Stimulated activated CD4-positive, alpha-beta T cell treated with anti-CD3 and anti-CD28 coated beads, Interleukin-1b, Interleukin-23, amount 100 ng/mL, for 4 hours (primary cell): ENCODE data around the gene LRP4.

ENCODE experiments used
- DNase-seq, 2 donors: peaks; one replicate each; pipeline ENCODE4 v3.0.0-alpha.2; 2020; ENCODE audit warnings: low read depth in 2 of 2

LRP4 gene

DNA sequence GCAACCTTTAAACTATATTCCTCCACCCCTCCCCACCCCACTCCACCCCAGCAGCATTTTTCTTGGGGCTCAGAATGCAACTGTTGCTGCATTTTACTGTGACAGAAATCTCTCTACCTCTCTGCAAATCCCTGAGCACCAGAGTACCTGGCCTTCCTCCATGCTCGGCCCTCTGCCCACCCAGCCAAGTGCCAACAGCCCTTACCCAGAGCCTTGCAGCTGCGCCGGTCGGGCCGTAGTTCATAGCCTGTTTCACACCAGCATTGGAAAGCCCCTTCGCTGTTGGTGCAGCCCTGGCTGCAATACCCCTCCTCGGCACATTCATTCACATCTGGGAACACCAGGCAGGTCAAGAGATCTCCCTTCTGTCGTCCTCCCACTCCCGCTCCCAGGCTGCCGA is 23.4 kb downstream of the LRP4 start:
- DNase-seq = no peak

DNA sequence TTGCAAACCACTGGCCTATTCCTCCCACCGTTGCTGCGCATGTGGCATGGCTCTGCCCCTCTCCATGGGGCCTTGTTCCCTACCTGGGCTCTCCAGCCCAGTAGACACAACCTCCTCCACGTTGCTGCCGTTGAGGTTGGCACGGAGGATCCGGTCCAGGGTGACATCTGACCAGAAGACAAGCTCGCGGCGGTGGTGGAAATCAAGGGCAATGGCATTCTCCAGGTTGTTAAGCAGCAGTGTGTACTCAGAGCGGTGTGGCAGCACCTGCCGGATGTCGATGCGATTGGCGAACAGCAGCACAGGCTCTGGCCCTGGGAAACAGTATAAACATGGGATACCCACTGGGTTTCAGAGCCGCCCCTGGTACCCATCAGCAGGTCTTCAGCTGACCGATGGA is 23.8 kb downstream of the LRP4 start:
- DNase-seq = no peak

DNA sequence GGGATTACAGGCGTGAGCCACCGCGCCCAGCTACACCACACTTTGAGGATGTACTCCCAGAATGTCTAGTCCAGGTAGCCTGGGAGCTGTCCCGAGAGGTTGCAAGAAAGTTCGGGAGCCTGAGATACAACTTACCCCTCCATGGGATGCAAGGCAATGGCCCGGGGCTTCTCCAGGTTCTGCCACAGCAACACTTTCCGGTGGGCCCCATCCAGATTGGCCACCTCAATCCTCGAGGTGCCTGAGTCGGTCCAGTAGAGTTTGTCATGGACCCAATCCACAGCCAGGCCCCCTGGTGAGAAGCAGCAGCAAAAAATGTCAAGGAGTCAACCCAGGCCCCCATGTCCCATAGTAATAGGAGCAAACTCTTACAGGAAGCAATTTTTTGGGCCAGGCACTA is 25.5 kb downstream of the LRP4 start:
- no peak for DNase-seq

DNA sequence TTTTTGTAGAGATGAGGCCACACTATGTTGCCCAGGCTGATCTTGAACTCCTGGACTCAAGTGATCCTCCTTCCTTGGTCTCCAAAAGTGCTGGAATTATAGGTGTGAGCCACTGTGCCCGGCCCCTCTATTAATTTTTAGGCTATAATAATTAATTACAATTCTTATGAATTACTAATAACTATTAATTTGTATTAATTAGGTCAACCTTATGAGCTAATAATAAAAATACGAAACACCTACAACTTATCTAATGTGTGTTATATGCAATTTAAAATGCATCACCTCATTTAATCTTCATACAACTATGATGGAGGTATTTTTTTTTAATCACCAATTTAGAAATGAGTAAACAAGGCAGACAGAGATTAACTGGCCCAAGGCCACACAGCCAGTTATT is 26.2 kb downstream of the LRP4 start:
- no peak for DNase-seq

DNA sequence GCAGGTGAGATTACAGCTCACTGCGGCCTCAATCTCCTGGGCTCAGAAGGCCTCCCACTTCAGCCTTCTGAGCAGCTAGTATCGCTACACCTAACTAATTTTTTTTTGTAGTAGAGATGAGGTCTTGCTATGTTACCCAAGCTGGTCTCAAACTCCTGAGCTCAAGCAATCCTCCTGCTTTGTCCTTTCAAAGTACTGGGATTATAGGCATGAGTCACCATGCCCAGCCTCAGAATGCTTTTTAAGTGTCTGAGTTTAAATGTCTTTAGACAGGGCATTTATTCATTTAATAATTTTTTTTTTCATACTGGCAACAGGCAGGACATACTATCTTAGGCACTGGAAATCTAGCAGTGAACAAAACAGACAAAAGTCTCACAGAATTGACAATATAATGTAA is 27.7 kb downstream of the LRP4 start:
- DNase-seq = no peak

DNA sequence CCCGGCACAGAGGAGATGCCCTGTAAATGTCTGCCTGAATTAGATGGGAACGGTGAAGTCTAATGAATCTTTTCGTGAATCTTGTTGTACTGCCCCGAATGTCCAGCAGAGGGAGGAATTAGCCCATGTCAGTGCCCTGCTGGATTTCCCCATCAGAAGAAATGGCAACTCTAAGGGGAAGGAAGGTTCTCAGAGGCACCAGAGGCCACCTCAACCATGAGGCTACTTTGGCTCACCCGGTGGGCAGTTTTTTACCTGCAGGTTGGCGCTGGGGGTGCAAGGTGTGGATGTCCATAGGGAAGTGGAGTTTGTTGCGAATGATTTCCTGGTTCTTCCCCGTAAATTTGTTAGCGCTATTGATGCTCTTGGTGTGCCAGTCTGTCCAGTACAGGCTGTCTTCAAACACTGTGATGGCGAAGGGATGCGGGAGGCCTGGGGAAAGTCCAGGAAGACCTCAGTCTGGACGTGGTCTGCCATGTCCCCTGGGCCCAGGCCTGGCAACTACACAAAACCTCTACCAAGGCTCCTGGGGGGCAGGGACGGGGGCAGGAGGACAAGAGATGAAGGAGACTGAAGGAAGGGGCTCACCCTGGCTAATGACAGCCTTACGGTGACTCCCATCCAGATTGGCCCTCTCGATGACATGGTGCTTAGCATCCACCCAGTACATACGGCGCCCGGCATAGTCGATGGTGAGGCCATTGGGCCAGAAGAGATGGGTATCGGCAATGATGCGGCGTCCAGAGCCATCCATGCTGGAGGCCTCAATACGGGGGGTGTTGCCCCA is 28.5 kb downstream of the LRP4 start:
- peak; percentile 52 to 70 for DNase-seq

DNA sequence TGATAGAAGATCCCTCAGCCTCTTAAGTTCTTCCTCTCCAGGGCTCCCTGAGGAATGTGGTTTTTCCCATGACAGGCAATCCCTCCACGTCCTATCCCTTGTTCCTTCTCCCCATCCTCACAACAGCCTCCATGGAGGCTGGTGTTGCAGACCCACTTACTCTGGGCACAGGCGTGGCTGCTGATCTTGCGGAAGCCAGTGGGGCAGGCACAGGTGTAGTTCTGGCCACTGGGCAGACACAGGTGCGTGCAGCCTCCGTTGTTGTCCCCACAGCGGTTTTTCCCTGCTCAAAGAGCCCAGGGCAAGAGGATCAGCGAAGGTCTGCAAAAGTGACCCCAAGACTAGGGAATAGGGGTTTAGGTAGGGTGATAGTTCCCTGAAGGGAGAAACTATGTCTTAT is 29.1 kb downstream of the LRP4 start:
- no peak for DNase-seq

DNA sequence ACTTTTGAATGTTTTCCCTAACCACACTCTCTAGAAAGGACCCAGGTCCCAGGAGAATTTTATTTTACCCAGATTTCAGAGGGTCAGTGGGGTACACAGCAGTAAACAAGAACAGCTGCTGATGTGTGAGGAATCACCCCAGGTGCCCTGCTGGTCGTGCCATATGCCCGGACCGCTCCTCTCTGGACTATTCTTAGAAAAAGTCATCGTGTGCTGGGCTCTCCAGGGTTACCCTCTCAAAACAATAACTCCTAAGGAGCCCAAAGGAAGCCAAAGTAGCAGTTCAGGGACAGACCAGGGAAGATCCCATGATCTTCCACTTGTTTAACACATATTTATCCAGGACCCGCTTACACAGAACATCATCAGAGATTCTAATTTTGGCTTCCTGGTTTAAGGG is 29.7 kb downstream of the LRP4 start:
- DNase-seq = no peak

DNA sequence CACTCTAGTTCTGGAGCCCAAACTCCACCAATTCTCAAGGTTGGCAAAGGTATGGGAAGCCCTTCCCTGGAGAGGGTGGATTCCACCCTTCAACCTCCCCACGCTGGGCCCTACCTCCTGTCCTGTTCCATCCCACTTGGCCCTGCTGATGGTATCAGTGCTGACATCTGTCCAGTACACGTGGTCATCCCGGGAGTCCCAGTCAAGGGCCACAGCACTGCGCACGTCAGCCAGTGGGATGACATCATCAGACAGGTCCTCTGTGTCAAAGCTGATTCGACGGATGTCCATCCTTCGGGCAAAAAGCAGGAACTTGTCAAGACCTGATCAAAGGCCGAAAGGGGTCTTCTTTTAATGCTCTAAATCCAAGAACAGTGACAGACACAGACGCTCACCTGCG is 32.1 kb downstream of the LRP4 start:
- no peak for DNase-seq

DNA sequence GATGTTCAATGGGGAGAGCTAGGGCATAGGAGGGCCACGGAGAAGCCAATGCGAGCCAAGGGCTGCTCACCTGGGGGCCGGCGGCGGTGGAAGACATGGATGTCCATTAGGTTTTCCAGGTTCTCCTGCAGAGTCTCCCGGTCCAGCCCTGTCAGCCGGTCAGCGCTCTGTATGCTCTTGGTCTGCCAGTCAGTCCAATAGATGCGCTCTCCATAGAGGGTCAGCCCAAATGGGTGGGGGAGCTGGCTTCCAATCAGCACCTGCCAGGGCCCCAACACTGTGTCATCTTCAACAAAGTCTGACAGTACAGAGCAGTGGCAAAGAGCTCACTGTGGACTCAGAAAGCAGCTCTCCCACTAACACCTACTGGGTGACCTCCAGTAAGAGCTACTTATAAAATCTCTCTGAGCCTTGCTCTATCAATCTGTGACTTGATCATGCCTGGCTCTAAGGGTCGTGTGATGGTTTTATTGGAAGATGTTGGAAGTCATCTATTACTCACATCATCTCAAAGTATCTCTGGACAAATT is 39.2 kb downstream of the LRP4 start:
- no peak for DNase-seq

DNA sequence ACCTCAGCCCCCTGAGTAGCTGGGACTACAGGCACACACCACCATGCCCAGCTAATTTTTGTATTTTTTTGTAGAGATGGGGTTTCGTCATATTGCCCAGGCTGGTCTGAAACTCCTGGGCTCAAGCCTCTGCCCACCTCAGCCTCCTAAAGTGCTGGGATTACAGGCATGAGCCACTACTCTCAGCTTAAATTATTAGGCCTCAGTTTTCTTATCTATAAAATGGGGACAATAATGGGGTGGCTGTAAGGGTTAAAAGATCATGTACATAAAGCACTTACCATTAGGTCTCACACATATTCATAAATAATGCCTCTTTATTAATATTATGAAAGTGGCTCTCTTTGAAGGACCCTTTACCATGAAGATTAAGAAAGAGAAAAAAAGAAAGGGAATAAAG is 40.8 kb downstream of the LRP4 start:
- no peak for DNase-seq

DNA sequence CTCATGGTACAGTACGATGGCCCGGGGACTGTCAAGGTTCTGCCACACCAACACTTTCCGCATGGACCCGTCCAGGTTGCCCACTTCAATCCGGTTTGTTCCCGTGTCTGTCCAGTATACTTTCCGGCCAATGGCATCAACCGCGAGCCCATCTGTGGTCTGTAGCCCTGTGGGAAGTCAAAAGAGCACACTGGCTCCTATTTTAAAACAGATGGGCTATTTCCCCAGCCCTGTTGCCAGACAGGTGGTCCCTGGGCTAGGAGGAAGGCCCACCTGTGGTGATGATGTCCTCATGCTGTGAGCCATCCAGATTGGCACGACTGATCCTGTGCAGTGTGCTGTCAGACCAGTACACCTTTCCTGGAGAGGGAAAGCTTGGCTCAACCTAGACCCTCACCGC is 41.9 kb downstream of the LRP4 start:
- DNase-seq = no peak

DNA sequence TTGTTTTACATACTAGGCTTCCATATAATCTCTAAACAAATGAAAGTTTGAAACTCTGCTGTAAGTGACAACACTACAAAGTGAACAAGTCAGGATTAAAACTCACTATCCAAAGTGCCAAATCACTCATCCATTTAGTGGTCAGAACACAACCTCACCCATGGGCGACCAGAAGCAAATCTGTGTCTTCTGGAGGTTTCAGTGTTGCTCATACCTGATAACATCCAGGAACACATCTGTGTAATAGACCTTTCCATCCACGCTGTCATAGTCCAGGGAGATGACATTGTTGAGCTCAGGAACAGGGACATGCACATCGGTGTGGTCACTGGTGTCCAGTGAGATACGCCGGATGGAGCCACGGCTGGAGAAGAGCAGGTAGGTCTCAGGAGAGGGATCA is 43.8 kb downstream of the LRP4 start:
- no peak for DNase-seq

DNA sequence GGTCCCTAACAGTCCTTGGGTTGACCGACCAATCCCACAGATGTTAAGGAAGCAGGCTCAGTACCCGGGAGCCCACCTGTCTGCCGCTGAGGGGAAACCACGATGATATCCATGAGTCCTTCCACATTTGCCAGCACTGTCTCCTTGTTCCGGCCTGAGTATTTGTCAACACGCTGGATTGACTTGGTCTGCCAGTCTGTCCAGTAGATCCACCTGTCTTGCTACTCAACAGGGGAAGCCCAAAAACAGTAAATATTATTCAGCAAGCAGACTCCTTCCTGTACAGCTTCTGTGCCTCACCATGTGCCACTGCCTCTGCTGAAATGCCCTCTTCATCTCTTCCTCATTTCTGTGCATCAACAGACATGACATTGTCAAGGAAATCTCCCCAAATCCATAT is 49.4 kb downstream of the LRP4 start:
- DNase-seq = no peak

DNA sequence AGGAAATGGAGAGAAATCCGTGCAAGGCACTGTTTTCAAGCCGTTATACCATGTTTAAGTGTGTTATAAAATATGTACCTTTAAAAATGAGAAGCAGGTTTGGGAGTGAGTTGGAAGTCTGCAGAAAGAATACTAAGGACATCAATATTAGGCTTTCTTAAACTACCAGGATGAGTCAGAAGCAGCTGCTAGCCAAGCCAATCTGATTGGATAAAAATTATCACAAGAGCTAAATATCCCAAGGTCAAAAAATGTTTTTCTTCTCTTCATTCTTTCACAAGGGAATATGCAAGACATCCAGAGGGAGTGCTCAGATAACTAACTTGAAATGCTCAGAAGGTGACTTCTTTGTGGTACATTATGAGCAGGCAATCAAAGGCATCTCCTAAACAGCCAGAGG is 53.0 kb downstream of the LRP4 start:
- DNase-seq = no peak

DNA sequence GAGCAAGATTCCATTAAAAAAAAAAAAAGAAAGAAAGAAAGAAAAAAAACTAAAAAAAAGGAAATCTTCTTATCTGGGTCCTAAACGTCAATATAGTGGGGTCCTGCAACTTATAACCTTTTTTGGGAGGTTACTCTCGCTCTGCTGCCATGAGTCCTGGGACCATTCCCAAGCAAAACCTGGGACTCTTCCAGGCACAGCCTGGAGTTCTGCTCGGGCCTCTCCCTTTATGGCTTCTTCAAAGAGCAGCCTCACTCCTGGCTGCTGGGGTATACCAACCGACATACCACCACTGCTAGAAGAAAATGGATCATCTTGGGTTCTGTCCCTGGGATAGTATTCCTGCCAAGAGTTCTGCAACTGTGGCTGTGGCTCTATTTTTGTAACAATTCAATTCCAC is 58.1 kb downstream of the LRP4 start:
- DNase-seq = no peak

DNA sequence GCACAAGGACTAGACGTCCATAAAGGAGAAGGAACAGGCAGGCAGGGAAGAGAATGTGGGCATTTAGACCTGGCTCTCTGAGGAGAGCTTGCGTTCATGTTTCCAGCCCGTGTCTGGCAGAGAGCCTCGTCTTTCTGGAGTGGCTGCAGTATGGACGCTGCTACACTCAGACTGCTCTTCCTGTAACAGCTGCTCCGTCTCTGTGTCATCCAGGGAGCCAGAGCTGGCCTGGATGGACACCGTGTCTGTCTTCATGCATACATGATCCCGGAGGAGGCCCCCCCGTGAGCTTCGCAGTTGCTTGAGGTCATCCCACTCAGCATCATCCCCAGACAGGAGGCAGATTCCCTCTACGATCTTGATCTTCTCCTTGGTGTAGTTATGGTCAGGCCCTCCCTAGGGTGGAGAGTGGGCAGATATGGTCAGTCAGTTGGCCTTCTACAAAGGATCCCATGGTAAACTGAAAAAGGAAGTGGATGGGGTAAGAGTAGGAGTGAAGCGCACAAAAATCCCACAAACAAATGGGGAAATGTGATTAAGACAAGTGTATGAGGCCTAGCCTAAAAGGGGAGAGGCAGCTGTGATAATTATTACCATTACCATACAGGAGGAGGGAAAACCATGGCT is 59.3 kb downstream of the LRP4 start:
- no peak for DNase-seq

DNA sequence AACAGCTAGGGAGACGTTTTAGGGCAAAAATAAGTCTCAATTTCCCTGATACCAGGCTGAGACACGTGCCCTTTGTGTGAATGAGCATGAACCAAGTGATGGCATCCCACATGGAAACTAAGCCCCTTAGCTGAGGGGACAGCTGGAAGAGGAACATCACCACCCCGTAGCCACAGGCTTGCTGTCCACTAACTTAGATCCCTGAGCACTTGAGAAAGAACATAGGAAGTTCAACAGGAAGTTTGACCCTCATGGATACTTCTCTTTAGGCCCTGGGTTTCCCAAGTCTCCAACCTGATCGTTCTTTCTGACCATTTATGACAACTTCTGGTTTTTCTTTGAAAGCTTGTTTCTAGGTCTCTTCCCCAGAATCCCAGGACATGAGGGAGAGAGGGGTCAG is 60.7 kb downstream of the LRP4 start:
- DNase-seq = no peak

DNA sequence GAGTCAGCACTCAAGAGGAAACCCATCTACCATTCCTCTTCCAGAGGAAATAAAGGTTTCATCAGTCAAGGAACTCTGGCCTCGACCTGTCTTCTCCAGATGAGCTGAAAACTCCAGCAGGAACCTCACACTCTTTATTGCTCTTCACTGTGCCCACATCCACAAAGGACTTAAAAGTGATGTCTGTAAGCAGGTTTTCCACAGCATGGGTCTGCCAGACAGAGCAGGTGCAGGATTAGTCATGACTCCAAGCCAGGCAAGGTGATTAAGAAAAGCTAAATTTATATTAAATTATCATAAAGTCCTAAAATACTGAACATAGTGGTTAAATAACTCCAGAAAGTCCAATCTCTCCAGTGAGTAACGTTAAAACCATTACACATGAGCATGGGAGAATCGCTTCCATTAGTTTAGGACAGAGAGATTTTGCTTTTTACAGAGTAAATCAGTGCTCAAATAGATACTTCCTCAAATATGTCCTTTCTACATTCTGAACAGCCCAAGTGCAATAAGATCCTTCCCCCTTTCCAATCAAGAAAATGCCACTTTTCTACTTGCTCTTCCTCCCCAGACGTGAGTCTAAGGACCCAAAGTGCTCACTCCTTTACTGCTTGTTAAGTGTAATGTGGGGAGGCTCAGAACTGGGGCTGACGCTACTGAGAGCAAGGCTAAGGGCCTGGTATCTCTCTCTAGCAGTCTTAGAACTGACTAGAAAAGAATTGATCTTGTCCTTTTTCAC is 61.6 kb downstream of the LRP4 start:
- no peak for DNase-seq

DNA sequence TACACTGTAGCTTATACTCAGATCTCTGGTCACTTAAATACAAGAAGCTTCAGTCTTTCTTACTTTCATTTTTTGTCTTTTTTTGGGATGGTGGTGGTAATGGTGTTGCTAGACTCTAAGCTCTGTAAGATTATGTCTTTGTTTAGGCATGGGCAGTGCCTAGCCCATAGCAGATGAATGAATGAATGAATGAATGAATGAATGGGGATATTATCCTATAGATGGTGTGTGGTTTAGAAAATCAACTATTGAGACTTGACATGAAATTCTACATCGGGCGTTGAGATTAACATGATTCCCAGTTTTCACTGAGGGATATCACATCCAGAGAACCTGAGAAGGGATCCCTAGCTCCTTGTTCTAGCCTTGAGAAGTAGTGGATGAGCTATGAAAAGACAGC is 62.5 kb downstream of the LRP4 start:
- DNase-seq = no peak

DNA sequence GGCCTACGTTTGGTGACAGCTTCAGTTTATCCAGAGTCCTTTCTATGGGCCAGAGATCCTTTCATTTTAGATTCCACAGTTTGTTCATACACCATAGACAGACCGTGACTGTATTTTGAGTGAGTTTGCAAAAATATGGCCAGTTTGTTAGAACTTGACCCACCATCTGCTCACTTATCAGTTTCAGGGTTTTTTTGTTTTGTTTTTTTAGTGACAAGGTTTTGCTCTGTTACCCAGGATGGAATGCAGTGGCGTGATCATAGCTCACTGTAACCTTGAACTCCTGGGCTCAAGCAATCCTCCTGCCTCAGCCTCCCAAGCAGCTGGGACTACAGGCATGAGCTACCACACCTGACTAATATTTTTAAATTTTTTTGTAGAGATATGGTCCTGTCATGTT is 63.2 kb downstream of the LRP4 start:
- no peak for DNase-seq

DNA sequence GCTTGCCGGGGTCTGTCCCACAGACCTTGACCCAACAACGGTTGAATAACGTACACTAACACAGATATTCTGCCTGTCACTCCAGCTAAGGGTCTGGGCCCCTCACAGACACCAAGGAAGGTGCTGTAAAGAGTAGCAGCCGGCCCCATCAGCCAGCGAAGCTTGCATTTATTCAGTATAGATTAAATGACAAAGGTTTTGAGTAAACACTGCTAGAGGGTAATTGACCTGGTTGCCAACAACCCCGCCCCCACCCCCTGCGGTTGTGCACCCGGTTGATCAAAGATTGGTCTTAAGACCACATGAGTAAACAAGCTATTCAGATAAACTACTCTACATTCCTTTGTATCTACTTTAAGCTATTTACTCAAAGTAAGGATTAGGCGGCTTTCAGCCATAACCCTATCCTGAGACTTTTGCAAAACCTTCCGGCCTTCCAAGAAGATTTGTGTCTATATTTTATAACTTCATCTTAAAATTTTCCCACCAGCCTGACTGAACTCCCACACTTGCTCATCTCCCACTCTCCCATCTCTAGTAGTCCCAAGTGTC is 67.4 kb downstream of the LRP4 start:
- no peak for DNase-seq

DNA sequence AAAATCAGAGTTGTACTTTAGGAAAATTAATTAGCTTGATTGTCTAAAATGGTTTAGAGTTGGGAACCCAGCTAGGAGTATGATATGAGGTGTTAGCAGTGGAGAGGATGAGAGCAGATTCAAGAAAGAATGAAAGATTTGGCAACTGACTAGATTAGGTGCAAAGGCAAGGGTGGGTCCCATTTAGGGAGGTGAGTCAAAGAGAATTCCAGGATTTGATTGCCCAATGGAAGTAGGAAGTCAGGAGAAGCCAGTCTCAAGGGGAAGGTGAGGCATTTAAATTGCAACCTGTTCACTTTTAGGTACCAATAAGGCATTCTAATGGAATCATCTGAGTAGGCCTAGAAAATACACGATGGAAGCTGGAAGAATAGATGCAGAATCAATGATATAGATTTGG is 68.7 kb downstream of the LRP4 start:
- DNase-seq = no peak
